Measurements from ENCODE around the gene FUT1.

GRCh38 chr19:48757089-48757675 is 4.7 kb upstream of the FUT1 start:
- TF ChIP-seq CTCF (IDR thresholded peaks at IDR 0.05) (no peak), EZH2phosphoT487 (IDR thresholded peaks at IDR 0.05) (no peak), EZH2 (IDR thresholded peaks at IDR 0.05) (no peak)

Data from neural progenitor cell (in vitro differentiated cells).